Endothelial cell of umbilical vein (primary cell): ENCODE data around the gene SIGLEC7. TPM values are rescaled to one million over a fixed set of nuclear protein-coding genes. Genes with fewer than 3 reads are reported as not detected.

Source experiments
- BruUV-seq: library from RNA; stranded (reverse); fragments of 400-500 nt; replicated peaks from 2 replicates; lab custom pipeline; 2021; lab: Mats Ljungman, UMichigan
- CTCF ChIA-PET: fragments of 300-600, 350-600 bp; sonication (Branson Sonifier 250); formaldehyde crosslinking; loops from one replicate; lab custom pipeline; 2021; ENCODE audit warnings: antibody characterized with exemption, inconsistent platforms; lab: Charles Lee
- POLR2A ChIA-PET: fragments of 300-600, 350-600 bp; sonication (Branson Sonifier 250); formaldehyde crosslinking; loops from one replicate; lab custom pipeline; 2021; ENCODE audit warnings: antibody characterized with exemption, inconsistent platforms; lab: Charles Lee
- DNase-seq: peaks from one replicate; pipeline ENCODE4 v3.0.0-alpha.2; 2011; ENCODE audit warnings: low read depth, low spot score
- FAIRE-seq: peaks from 2 replicates; lab custom pipeline; 2011; peaks lifted over from hg19 to GRCh38; lab: Jason Lieb, UNC
- H2AFZ ChIP-seq: 2 replicates; pipeline ENCODE4 v1.6.0; 2012; ENCODE audit warnings: low read depth, low read length, control low read depth, inconsistent platforms
- H3K27ac ChIP-seq: 2 replicates; pipeline ENCODE4 v1.5.1; 2011; ENCODE audit warnings: low read depth, mild to moderate bottlenecking, control low read depth, low read length, moderate library complexity; ENCODE audit not compliant: insufficient read depth
- H3K27me3 ChIP-seq, 2 experiments: 2 replicates each; pipeline versions ENCODE4 v1.6.0 to v1.6.1; 2011; ENCODE audit warnings: low read length in 2 of 2, mixed read lengths in 1 of 2; ENCODE audit not compliant: control insufficient read depth in 2 of 2, insufficient read depth in 2 of 2
- H3K36me3 ChIP-seq, 2 experiments: 2 replicates in 1 of 2; 3 replicates in 1 of 2; pipeline ENCODE4 v1.5.1; 2011; ENCODE audit warnings: low read length in 2 of 2, mild to moderate bottlenecking in 1 of 2, moderate library complexity in 1 of 2; ENCODE audit not compliant: control insufficient read depth in 2 of 2, insufficient read depth in 2 of 2; ENCODE audit errors: extremely low read depth in 1 of 2
- H3K4me1 ChIP-seq: 3 replicates; pipeline ENCODE4 v1.5.1; 2011; ENCODE audit warnings: mild to moderate bottlenecking, low read length; ENCODE audit not compliant: control insufficient read depth, insufficient read depth; ENCODE audit errors: extremely low read depth
- H3K4me2 ChIP-seq: 2 replicates; pipeline ENCODE4 v1.6.1; 2011; ENCODE audit warnings: low read length, control low read depth, mixed read lengths; ENCODE audit not compliant: insufficient read depth
- H3K4me3 ChIP-seq, 3 experiments: fragments of 200-600 bp in 1 of 3; sonication (generic), shearing (Covaris generic) in 1 of 3; replicated peaks in 1 of 3; 2 replicates each; pipeline ENCODE4 v1.5.1; 2011 to 2016; ENCODE audit warnings: control low read depth in 3 of 3, low read length in 3 of 3, mild to moderate bottlenecking in 2 of 3, inconsistent platforms in 1 of 3, low read depth in 1 of 3, moderate library complexity in 1 of 3; ENCODE audit not compliant: insufficient read depth in 1 of 3
- H3K79me2 ChIP-seq: 2 replicates; pipeline ENCODE4 v1.6.0; 2012; ENCODE audit warnings: low read length, inconsistent platforms; ENCODE audit not compliant: control insufficient read depth, insufficient read depth
- H3K9ac ChIP-seq: replicated peaks from 2 replicates; pipeline ENCODE3; 2011; ENCODE audit warnings: low read length, control low read depth; ENCODE audit not compliant: insufficient read depth; ENCODE audit errors: extremely low read depth
- H3K9me1 ChIP-seq: replicated peaks from 3 replicates; pipeline ENCODE4 v1.6.0; 2011; ENCODE audit warnings: mild to moderate bottlenecking, low read length; ENCODE audit not compliant: control insufficient read depth, insufficient read depth; ENCODE audit errors: extremely low read depth
- H3K9me3 ChIP-seq: replicated peaks from 2 replicates; pipeline ENCODE4 v1.5.1; 2012; ENCODE audit warnings: low read length, inconsistent platforms; ENCODE audit not compliant: control insufficient read depth, insufficient read depth
- H4K20me1 ChIP-seq: replicated peaks from 2 replicates; pipeline ENCODE3; 2011; ENCODE audit warnings: mild to moderate bottlenecking, low read length; ENCODE audit not compliant: control insufficient read depth, insufficient read depth; ENCODE audit errors: extremely low read depth
- EZH2 ChIP-seq: IDR thresholded peaks from 2 replicates; pipeline ENCODE4 v1.6.1; 2012; ENCODE audit warnings: borderline replicate concordance, low read depth, mild to moderate bottlenecking, moderate library complexity, low read length, inconsistent platforms; ENCODE audit not compliant: severe bottlenecking
- FOS ChIP-seq: IDR thresholded peaks from 2 replicates; pipeline ENCODE4 v1.6.1; 2011; ENCODE audit warnings: mild to moderate bottlenecking, low read length, moderate library complexity, borderline replicate concordance; ENCODE audit not compliant: insufficient read depth
- GATA2 ChIP-seq: IDR thresholded peaks from 2 replicates; pipeline ENCODE4 v1.7.0; 2011; ENCODE audit warnings: low read depth, mild to moderate bottlenecking, moderate library complexity, mixed read lengths, low read length; ENCODE audit not compliant: insufficient read length, insufficient read depth
- JUN ChIP-seq: IDR thresholded peaks from 2 replicates; pipeline ENCODE4 v1.6.1; 2011; ENCODE audit warnings: borderline replicate concordance, low read depth; ENCODE audit not compliant: insufficient read length, insufficient read depth
- MYC ChIP-seq: IDR thresholded peaks from one replicate; pipeline ENCODE4 v1.6.1; 2011; ENCODE audit warnings: mild to moderate bottlenecking, low read depth, low read length
- POLR2A ChIP-seq: IDR thresholded peaks from 2 replicates; pipeline ENCODE4 v1.6.1; 2012; ENCODE audit warnings: low read depth, mild to moderate bottlenecking, control low read depth, low read length
- POLR2AphosphoS5 ChIP-seq: IDR thresholded peaks from 2 replicates; pipeline ENCODE4 v1.6.1; 2012; ENCODE audit warnings: low read depth, mild to moderate bottlenecking, control low read depth, low read length, moderate library complexity; ENCODE audit not compliant: insufficient read depth
- dilution Hi-C: fragments of 300-500 bp; cut with MboI; formaldehyde crosslinking; loops from one replicate; pipeline ENCODE4 v1.15.0; 2019; ENCODE audit warnings: low sequenced_read_pairs; ENCODE audit not compliant: extremely low pct_ligation_motif_present
- intact Hi-C: fragments of 100-400 bp; cut with micrococcal nuclease; formaldehyde crosslinking; loops from one replicate; pipeline ENCODE4 v1.10.0; 2022
- polyA plus RNA-seq, 4 experiments: library from polyadenylated mRNA; depleted of rRNA in 3 of 4; stranded (reverse) in 3 of 4; unstranded in 1 of 4; fragments of >200 nt; gene quantifications; 2 replicates each; pipeline versions ENCODE4 v1.2.1 to v1.2.3, GENCODE V29; 2011 to 2012; ENCODE audit warnings: missing spikeins in 1 of 4
- total RNA-seq: library from RNA; stranded (reverse); gene quantifications from 2 replicates; pipeline ENCODE4 v1.2.3, GENCODE V29; 2021
- TF ChIP-seq, protein P1 (sequence below), 2 donors: IDR thresholded peaks; 1 replicate in 1 of 2; 2 replicates in 1 of 2; pipeline ENCODE4 v1.5.1; 2011; ENCODE audit warnings: low read length in 2 of 2, mild to moderate bottlenecking in 2 of 2, moderate library complexity in 2 of 2, control low read depth in 1 of 2, inconsistent platforms in 1 of 2, low read depth in 1 of 2; ENCODE audit not compliant: insufficient read depth in 1 of 2; ENCODE audit errors: extremely low read depth in 1 of 2
- TF ChIP-seq, protein P2 (sequence below): IDR thresholded peaks from 2 replicates; pipeline ENCODE4 v1.6.1; 2011; ENCODE audit not compliant: insufficient read depth, insufficient read length

Gene SIGLEC7
- total and polyA plus RNA-seq, 2 donors (not counting 3 experiments of a cell fraction or from before 2014, with no cell fraction given): not detected

DNA sequence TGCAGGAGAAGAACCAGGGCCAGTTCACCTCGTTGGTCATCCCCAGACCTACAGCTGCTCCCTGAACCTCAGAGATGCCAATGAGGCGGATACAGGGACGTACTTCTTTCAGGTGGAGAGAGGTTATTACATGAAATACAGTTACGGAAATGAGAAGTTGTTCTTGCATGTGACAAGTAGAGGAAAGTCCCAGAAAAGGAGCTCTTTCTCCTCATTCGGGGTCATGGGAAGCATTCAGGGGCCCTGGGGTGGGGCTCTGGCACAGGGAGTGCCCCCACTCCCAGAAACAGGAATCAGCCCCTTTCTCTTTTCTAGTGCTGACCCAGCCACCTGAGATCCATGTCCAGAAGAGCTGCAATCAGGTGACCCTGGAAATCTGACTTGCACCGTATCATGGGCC lies 21.9 kb upstream of the SIGLEC7 start:
- Histone ChIP-seq H3K9me3 (no peaks in the 10 kb centered on the region), H3K4me1 (no peaks in the 10 kb centered on the region), H3K36me3 (no peaks in the 10 kb centered on the region), H3K4me3 (no peak overlapping the region), H2AFZ (no peak overlapping the region), H3K9ac (no peak overlapping the region), H4K20me1 (no peaks in the 10 kb centered on the region), H3K79me2 (no peaks in the 10 kb centered on the region), H3K27ac (no peak overlapping the region), H3K4me2 (no peak overlapping the region), H3K27me3 (no peaks in the 10 kb centered on the region), H3K9me1 (no peaks in the 10 kb centered on the region)
- no TSS peak for BruUV-seq
- TF ChIP-seq JUN: no peak
- TF ChIP-seq, protein P1, sequence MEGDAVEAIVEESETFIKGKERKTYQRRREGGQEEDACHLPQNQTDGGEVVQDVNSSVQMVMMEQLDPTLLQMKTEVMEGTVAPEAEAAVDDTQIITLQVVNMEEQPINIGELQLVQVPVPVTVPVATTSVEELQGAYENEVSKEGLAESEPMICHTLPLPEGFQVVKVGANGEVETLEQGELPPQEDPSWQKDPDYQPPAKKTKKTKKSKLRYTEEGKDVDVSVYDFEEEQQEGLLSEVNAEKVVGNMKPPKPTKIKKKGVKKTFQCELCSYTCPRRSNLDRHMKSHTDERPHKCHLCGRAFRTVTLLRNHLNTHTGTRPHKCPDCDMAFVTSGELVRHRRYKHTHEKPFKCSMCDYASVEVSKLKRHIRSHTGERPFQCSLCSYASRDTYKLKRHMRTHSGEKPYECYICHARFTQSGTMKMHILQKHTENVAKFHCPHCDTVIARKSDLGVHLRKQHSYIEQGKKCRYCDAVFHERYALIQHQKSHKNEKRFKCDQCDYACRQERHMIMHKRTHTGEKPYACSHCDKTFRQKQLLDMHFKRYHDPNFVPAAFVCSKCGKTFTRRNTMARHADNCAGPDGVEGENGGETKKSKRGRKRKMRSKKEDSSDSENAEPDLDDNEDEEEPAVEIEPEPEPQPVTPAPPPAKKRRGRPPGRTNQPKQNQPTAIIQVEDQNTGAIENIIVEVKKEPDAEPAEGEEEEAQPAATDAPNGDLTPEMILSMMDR (IDR thresholded peaks at IDR 0.05; ENCODE audit: extremely low read depth in 1 of 2, insufficient read depth in 1 of 2, low read depth in 1 of 2, low read length in 2 of 2): no peak
- TF ChIP-seq, protein P2, sequence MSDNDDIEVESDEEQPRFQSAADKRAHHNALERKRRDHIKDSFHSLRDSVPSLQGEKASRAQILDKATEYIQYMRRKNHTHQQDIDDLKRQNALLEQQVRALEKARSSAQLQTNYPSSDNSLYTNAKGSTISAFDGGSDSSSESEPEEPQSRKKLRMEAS: no peak
- no peak for TF ChIP-seq GATA2
- TF ChIP-seq FOS: no peak
- no peak for TF ChIP-seq POLR2A
- no peak for TF ChIP-seq POLR2AphosphoS5
- no peak for TF ChIP-seq MYC
- TF ChIP-seq EZH2: no peak
- dilution Hi-C loops: no loop called here
- DNase-seq: no peak
- no peak for FAIRE-seq
- intact Hi-C loops: no loop called here
- POLR2A ChIA-PET: no interaction called here
- CTCF ChIA-PET: no interaction called here
